ENCODE measurements around the gene CEP131. TPM values are rescaled to one million over a fixed set of nuclear protein-coding genes. Genes with fewer than 3 reads are reported as not detected.

Gene CEP131
- total and polyA plus RNA-seq, 2 of the 8 experiments (the other 6 are each of a cell fraction or from before 2014, with no cell fraction given): 5.9 to 23.2 TPM

DNA sequence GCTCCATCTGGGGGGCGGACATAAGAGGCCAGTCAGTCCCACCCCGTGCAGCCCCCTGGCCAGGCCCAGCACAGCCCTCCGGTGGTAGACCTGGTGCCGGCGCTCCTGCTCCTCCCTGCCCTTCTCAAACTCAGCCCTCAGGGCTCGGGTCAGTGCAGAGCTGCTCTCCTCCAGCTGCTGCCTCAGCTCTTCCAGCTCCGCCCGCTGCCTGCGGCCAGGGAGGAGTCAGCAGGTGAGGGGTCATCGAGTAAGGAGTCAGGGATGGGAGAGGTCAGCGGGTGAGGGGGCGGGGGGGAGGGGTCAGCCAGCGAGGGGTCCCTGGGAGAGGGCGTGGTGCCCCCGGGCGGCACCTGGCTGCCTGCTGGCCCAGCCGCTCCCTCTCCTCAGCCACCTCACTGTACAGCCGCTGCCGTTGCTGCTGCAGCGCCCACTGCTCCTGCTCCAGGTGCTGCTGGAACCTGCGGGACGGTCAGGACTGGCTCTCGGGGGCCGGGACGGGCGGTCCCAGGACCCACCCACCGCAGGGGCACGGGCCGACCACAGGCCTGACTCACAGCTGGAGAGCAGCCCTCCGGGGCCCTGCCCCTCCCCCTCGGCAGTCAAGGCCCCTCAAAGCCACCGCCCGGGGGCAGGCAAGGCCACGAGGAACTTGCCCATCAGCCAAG lies 30.2 kb downstream of the CEP131 start:
- no peaks in the 10 kb centered on the region for H3K79me2 ChIP-seq (ENCODE audit: control insufficient read depth in 1 of 2, insufficient read depth in 2 of 2, low read length in 2 of 2)
- H3K9me3 ChIP-seq (ENCODE audit: insufficient read depth in 2 of 2, low read depth in 1 of 2, low read length in 1 of 2): no peaks in the 10 kb centered on the region
- no peak overlapping the region for H4K5ac ChIP-seq (ENCODE audit: insufficient read length, low read depth, low read length)
- no peak overlapping the region for H3K18ac ChIP-seq (ENCODE audit: extremely low read depth, low read length)
- FAIRE-seq (no peak), DNase-seq (ENCODE audit: low read depth in 1 of 2, low spot score in 2 of 2) (no peak)
- H3K79me1 ChIP-seq (ENCODE audit: low read depth, low read length): no peaks in the 10 kb centered on the region
- no peak overlapping the region for H2AFZ ChIP-seq (ENCODE audit: low read length)
- peaks cover 0 to 23% (median 3%) of the 10 kb centered on the region in 4 experiments; a peak in 3 of 8 replicates for H3K36me3 ChIP-seq (ENCODE audit: control insufficient read depth in 2 of 4, insufficient read depth in 4 of 4, low read length in 3 of 4)
- H4K8ac ChIP-seq (ENCODE audit: extremely low read depth, insufficient read depth, low read length): no peak overlapping the region; the same call in 1 of the 2 replicates
- H2BK20ac ChIP-seq (ENCODE audit: low read length): no peak overlapping the region
- H3K23ac ChIP-seq (ENCODE audit: insufficient read length): no peak overlapping the region
- POLR2A ChIA-PET (ENCODE audit: partially characterized antibody): no interaction called here
- H4K91ac ChIP-seq (replicated peaks; ENCODE audit: insufficient read length, low read length): no peak overlapping the region
- peaks cover 0 to 2% of the 10 kb centered on the region in 2 experiments for H4K20me1 ChIP-seq (replicated peaks in 1 of 2; ENCODE audit: control insufficient read depth in 1 of 2, insufficient read depth in 2 of 2, low read length in 2 of 2)
- H3K23me2 ChIP-seq (ENCODE audit: low read depth, low read length): no peaks in the 10 kb centered on the region
- no peak overlapping the region for H2AK5ac ChIP-seq (ENCODE audit: low read depth, low read length)
- no peak overlapping the region for H3K27ac ChIP-seq (ENCODE audit: low read depth, low read length)
- H3K4me3 ChIP-seq (ENCODE audit: extremely low read depth in 1 of 4, insufficient read depth in 2 of 4, low read depth in 3 of 4, low read length in 4 of 4): no peak overlapping the region
- 93% methylated on average over 13 of the region's 34 CpGs; no CpG with 5 or more reads in 1 of the 2 experiments for WGBS, 2 experiments (ENCODE audit: extremely low coverage in 1 of 2, insufficient coverage in 1 of 2, insufficient read length in 1 of 2, insufficient replicate concordance in 2 of 2, low coverage in 1 of 2, low lambda C conversion rate in 2 of 2, missing lambda C conversion rate in 1 of 2)
- no peak overlapping the region for H3K56ac ChIP-seq (replicated peaks; ENCODE audit: insufficient read length, low read depth, low read length)
- no peak overlapping the region for H2BK120ac ChIP-seq (replicated peaks; ENCODE audit: low read depth, low read length)
- no peaks in the 10 kb centered on the region for H3K4me1 ChIP-seq (replicated peaks in 1 of 4; ENCODE audit: control insufficient read depth in 3 of 4, insufficient read depth in 4 of 4, low read length in 3 of 4)
- no peak overlapping the region for H2BK12ac ChIP-seq (ENCODE audit: low read depth, low read length)
- no peaks in the 10 kb centered on the region for H3K27me3 ChIP-seq (replicated peaks in 1 of 4; ENCODE audit: control insufficient read depth in 3 of 4, extremely low read depth in 1 of 4, insufficient read depth in 3 of 4, low read length in 3 of 4)
- CTCF ChIA-PET (ENCODE audit: partially characterized antibody): interaction anchor here (0.7 to 2.0 kb wide), 6 partner anchors 10 to 71 kb away, joined by 3 to 7 read pairs (median 4); no protein-coding TSS in a partner anchor
- no peak overlapping the region for H3K4ac ChIP-seq (replicated peaks; ENCODE audit: insufficient read length, low read depth, low read length)
- H2BK15ac ChIP-seq (ENCODE audit: low read length): no peak overlapping the region
- no peak overlapping the region for H3K14ac ChIP-seq (ENCODE audit: insufficient read length)
- H3K4me2 ChIP-seq (ENCODE audit: insufficient read depth in 1 of 2, low read depth in 2 of 2, low read length in 2 of 2): no peak overlapping the region
- no peak overlapping the region for H3K9ac ChIP-seq (replicated peaks in 1 of 4; ENCODE audit: extremely low read depth in 1 of 4, low read depth in 3 of 4, low read length in 3 of 4)
- H2BK5ac ChIP-seq (ENCODE audit: low read depth, low read length): no peak overlapping the region
- no peak for TF ChIP-seq CHD2 (IDR thresholded peaks at IDR 0.05; ENCODE audit: low read length)

Measured in H1 (cell line).